ENCODE data around the gene UNC93B1. TPM values are rescaled to one million over a fixed set of nuclear protein-coding genes. Genes with fewer than 3 reads are reported as not detected.
A peak's percentile ranks its signal among the peaks of the same experiment; 100 is the strongest.

The UNC93B1 gene
- total RNA-seq, 1 donor from 2014 or later, result 9.0 TPM

- no peak for ATAC-seq
- DNase-seq (ENCODE audit: missing footprints), result no peak
- intact Hi-C loops (cut with DNase I), result no loop called here
Measured at GRCh38 chr11:68041617-68042218, 37.8 kb upstream of the UNC93B1 start.

GRCh38 chr11:68040957-68041591 lies 37.2 kb upstream of the UNC93B1 start:
- ATAC-seq (no peak), DNase-seq (ENCODE audit: missing footprints) (no peak)
- intact Hi-C loops (cut with DNase I), result no loop called here

GRCh38 chr11:68040101-68040956 lies 36.4 kb upstream of the UNC93B1 start:
- DNase-seq (ENCODE audit: missing footprints) (peak; percentile 91), ATAC-seq (peak; percentile 30)
- intact Hi-C loops (cut with DNase I), result no loop called here

GRCh38 chr11:68039526-68040086 lies 35.7 kb upstream of the UNC93B1 start:
- DNase-seq (ENCODE audit: missing footprints) (no peak), ATAC-seq (no peak)
- intact Hi-C loops (cut with DNase I), result no loop called here

GRCh38 chr11:68038718-68039525 lies 35.0 kb upstream of the UNC93B1 start, which contains the start of gene TCIRG1:
Gene TCIRG1 (plus strand): TSS chr11:68039025. CDS start chr11:68041272, 2,247 bp downstream.
- intact Hi-C loops (cut with DNase I), result no loop called here
- peak; percentile 90 for ATAC-seq

GRCh38 chr11:68038226-68038717 lies 34.4 kb upstream of the UNC93B1 start:
- ATAC-seq (no peak), DNase-seq (ENCODE audit: missing footprints) (no peak)
- intact Hi-C loops (cut with DNase I), result no loop called here

More at GRCh38 chr11:68038718-68039525, 35.0 kb upstream of the UNC93B1 start, which contains the start of gene TCIRG1:
- DNase-seq (ENCODE audit: missing footprints), result peak; percentile 94

- intact Hi-C loops (cut with DNase I), result no loop called here
- DNase-seq (ENCODE audit: missing footprints) (no peak), ATAC-seq (no peak)
Measured at GRCh38 chr11:68037411-68038225, 33.7 kb upstream of the UNC93B1 start.

GRCh38 chr11:68036717-68037239 lies 32.9 kb upstream of the UNC93B1 start:
- intact Hi-C loops (cut with DNase I), result no loop called here

GRCh38 chr11:68036141-68036716 lies 32.3 kb upstream of the UNC93B1 start:
- peak; percentile 81 for DNase-seq (ENCODE audit: missing footprints)
- no peak for ATAC-seq
- intact Hi-C loops (cut with DNase I), result no loop called here

More at GRCh38 chr11:68036717-68037239, 32.9 kb upstream of the UNC93B1 start:
- no peak for ATAC-seq
- DNase-seq (ENCODE audit: missing footprints), result peak; percentile 91

- intact Hi-C loops (cut with DNase I), result no loop called here
- ATAC-seq (no peak), DNase-seq (ENCODE audit: missing footprints) (peak; percentile 46)
Measured at GRCh38 chr11:68035266-68035876, 31.5 kb upstream of the UNC93B1 start.

GRCh38 chr11:68033708-68034045 lies 29.8 kb upstream of the UNC93B1 start:
- DNase-seq (ENCODE audit: missing footprints) (peak; percentile 77), ATAC-seq (peak; percentile 42)
- intact Hi-C loops (cut with DNase I), result loop anchor here (5.0 kb wide), 1 partner anchor 89 kb away; the partner anchor contains the start of gene CHKA

GRCh38 chr11:68032997-68033707 lies 29.3 kb upstream of the UNC93B1 start:
- no peak for ATAC-seq
- no peak for DNase-seq (ENCODE audit: missing footprints)
- intact Hi-C loops (cut with DNase I), result loop anchor here (5.0 kb wide), 1 partner anchor 89 kb away; the partner anchor contains the start of gene CHKA

GRCh38 chr11:68032003-68032402 lies 28.1 kb upstream of the UNC93B1 start:
- DNase-seq (ENCODE audit: missing footprints), result no peak
- no peak for ATAC-seq
- intact Hi-C loops (cut with DNase I), result loop anchor here (5.0 kb wide), 1 partner anchor 90 kb away; the partner anchor contains the start of gene CHKA

GRCh38 chr11:68031144-68031464 lies 27.2 kb upstream of the UNC93B1 start:
- ATAC-seq, result no peak
- DNase-seq (ENCODE audit: missing footprints), result no peak
- intact Hi-C loops (cut with DNase I), result loop anchor here (5.0 kb wide), 1 partner anchor 91 kb away; the partner anchor contains the start of gene CHKA

GRCh38 chr11:68030318-68031143 lies 26.6 kb upstream of the UNC93B1 start, which contains the start of gene NDUFS8:
Gene NDUFS8 (plus strand): TSS chr11:68030681. CDS start chr11:68032152, 1,471 bp downstream.
- DNase-seq (ENCODE audit: missing footprints) (peak; percentile 98), ATAC-seq (peak; percentile 94)
- intact Hi-C loops (cut with DNase I), result loop anchor here (5.0 kb wide), 1 partner anchor 92 kb away; the partner anchor contains the start of gene CHKA
